SK-N-SH treated with all-trans-retinoic acid at 6 μM for 48 hours (cell line): Measurements from ENCODE around the gene IL31.

Source experiments
- ARNTL ChIP-seq: fragments of 450-650 bp; formaldehyde crosslinking; IDR thresholded peaks from 2 replicates; pipeline ENCODE4 v1.5.0; 2020; ENCODE audit warnings: low read depth, mild to moderate bottlenecking, moderate library complexity, borderline replicate concordance
- CREB5 ChIP-seq: fragments of 250-450 bp; sonication (Bioruptor Pico); IDR thresholded peaks from 2 replicates; pipeline ENCODE4 v1.5.1; 2020; ENCODE audit warnings: low read depth, mild to moderate bottlenecking, moderate library complexity
- CSDC2 ChIP-seq: fragments of 250-450 bp; sonication (Bioruptor Pico); IDR thresholded peaks from 2 replicates; pipeline ENCODE4 v1.5.0; 2020; ENCODE audit warnings: mild to moderate bottlenecking, moderate library complexity
- ESRRG ChIP-seq: fragments of 250-450 bp; sonication (Bioruptor Pico); IDR thresholded peaks from 2 replicates; pipeline ENCODE4 v1.6.1; 2021; ENCODE audit warnings: mild to moderate bottlenecking
- ISL1 ChIP-seq: fragments of 250-450 bp; sonication (Bioruptor Pico); IDR thresholded peaks from 2 replicates; pipeline ENCODE4 v2.1.2; 2022; ENCODE audit warnings: mild to moderate bottlenecking, moderate library complexity
- OSR1 ChIP-seq: fragments of 250-450 bp; sonication (Bioruptor Pico); IDR thresholded peaks from 2 replicates; pipeline ENCODE4 v1.8.0; 2022; ENCODE audit warnings: moderate library complexity, mild to moderate bottlenecking, inconsistent platforms
- PATZ1 ChIP-seq: fragments of 250-450 bp; sonication (Bioruptor Pico); IDR thresholded peaks from 2 replicates; pipeline ENCODE4 v1.8.0; 2020; ENCODE audit warnings: mild to moderate bottlenecking, moderate library complexity, borderline replicate concordance
- PPARA ChIP-seq: fragments of 250-450 bp; sonication (Bioruptor Pico); IDR thresholded peaks from 2 replicates; pipeline ENCODE4 v1.5.0; 2020; ENCODE audit warnings: mild to moderate bottlenecking, borderline replicate concordance
- TOX ChIP-seq: fragments of 250-450 bp; sonication (Bioruptor Pico); IDR thresholded peaks from 2 replicates; pipeline ENCODE4 v1.8.0; 2021; ENCODE audit warnings: mild to moderate bottlenecking, moderate library complexity, borderline replicate concordance
- TSHZ2 ChIP-seq: fragments of 250-450 bp; sonication (Bioruptor Pico); IDR thresholded peaks from 2 replicates; pipeline ENCODE4 v1.5.0; 2020; ENCODE audit warnings: mild to moderate bottlenecking, moderate library complexity
- ZFP30 ChIP-seq: fragments of 450-650 bp; formaldehyde crosslinking; IDR thresholded peaks from 2 replicates; pipeline ENCODE4 v1.5.0; 2022; ENCODE audit warnings: mild to moderate bottlenecking, moderate library complexity

GRCh38 chr12:122201381-122201780, 27.4 kb upstream of the IL31 start:
- TF ChIP-seq ARNTL (no peak), CREB5 (CRISPR knock-in tag) (no peak), PATZ1 (CRISPR knock-in tag) (no peak), ESRRG (CRISPR knock-in tag) (no peak), TSHZ2 (no peak), TOX (CRISPR knock-in tag) (no peak), ZFP30 (CRISPR knock-in tag) (no peak), ISL1 (no peak), PPARA (CRISPR knock-in tag) (no peak), OSR1 (no peak), CSDC2 (CRISPR knock-in tag) (no peak)
